Measurements from ENCODE around the gene CDK1. TPM values are rescaled to one million over a fixed set of nuclear protein-coding genes. Genes with fewer than 3 reads are reported as not detected.
"Not testable (repeated sequence)": the region's sequence is repeated elsewhere in the genome, so short reads cannot be mapped to it uniquely, and the experiment has no call there.

The CDK1 gene
- total RNA-seq, 1 experiment from 2014 or later: 290 TPM

DNA sequence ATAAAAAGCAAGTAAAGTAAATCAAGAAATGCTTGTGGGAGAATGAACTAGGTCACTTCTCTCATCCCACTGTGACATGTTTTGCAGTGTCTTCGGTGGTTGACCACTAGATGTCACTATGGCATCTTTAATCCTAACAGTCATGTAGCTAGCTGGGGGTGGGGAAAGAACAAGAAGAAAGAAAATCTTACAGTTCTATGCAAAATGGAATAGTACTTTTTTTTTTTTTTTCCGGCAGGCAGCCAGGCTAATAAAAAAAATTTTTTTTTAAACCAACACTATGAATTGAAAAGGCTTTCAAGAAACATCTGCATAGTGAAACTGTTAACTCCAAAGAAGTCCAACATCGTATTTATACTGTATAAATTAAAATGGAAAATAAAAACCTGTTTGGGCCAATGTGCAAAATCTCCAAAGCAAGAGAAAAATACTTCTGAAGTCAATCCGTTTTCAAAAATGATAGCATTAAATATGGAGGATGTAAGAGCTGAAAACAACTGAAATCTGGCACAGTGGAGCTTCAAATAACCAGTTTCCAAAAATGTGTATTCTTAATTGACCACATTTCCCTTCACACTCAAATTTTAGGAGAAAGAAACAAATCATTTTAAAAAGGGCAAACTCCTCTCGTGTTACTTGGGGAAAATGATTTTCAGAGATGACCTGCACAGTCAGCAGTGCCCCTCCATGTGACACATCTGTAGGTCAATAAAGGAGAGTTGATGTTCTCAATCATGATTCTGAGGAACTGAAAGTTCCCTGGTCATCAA is 38.5 kb downstream of the CDK1 start:
- peak; percentile 72 for DNase-seq (ENCODE audit: low read depth)

DNA sequence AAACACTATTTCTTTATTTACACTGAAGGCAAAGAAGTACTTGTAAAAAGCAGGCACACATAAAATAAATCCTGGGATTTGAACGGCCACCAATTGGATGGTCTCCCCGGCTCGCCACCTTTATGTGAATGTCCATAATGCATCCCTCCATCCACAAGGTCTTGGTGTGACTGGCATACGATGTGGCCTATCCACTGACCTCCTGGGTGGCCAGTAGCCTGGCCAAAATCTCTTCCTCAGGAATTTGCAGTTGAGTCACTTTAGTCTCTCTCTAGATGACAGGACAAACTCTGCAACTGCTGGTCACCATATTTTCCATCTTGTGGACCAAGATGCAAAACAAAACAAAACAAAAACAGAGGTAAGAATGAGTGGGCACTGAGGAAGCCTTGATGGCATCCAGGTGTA is 39.1 kb downstream of the CDK1 start:
- DNase-seq (ENCODE audit: low read depth): peak; percentile 64

DNA sequence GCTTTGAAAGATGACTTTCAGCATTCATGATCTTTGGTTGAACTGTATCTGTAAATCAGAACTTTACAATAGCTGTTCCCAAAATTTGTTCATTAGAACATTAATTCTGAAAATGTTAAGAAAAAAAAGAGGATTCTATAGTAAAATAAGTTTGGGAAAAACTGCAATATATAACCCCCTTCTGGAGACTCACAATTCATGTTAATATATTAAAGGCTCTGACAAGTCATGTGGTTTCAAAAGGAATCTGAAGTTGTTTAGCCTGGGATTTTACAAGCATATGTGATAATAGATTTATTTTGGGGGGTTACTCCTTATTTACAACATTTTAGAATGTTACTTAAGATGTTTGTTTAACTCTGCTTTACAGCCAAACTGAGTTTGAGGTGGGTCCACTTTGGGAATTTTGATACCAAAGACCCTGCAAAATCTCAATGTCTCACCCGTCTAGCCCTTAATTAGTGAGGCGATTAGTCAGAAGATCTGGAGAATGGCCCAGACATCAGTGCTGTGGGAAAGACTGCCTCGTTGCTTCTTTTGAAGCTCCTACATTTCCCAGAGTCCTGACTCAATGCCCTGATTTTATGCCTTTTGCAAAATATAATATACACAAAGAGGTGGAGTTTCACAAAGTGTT is 40.0 kb downstream of the CDK1 start:
- DNase-seq (ENCODE audit: low read depth): peak; percentile 72

DNA sequence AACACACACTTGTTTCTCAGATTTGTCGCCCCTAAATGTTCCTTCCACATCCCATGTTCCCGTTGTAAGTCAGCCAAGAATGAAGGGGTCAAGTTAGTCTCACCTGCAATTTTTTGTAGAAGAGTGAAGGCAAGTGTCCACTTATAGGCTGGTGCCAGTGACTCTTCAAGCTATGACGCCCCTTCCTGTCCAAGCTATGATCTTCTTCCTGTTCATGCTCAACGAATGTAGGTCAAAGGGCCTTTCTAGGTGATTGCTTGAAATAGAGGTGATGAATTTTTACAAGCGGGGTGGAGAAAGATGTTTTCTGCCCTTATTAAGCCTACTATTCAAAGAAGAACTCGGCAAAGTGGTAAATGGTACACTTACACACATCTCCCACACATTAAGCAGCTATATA is 41.0 kb downstream of the CDK1 start:
- DNase-seq (ENCODE audit: low read depth): no peak

DNA sequence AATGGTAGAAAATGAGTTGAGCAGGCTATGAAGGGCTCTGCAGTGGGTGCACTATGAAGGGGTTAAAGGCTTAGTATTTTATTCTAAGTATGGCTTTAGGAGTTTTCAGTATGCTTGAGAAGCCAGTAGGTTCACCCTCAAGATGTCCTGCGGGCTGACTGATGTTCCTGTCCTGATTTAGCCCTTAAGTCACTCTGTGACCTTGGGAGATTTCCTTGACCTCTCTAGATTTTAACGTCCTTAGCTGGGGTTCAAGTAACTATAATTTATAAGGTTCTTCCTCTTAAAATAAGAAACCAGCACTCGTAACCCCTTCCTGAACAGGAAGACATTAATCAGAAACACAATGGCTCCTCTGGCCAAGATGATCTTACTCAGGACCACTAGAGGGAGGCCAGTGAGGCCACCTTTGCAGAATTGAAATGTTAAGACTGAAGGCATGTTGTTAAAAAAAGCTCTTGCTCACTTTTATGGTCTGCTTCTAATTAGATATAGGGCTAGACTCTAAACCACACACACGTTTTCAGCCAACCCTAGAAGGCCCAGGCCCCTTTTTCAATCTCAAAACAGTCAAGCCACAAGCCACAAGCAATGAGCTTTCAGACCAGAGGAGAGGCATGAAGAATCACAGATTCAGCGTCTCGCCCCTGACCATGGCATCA is 41.9 kb downstream of the CDK1 start:
- peak; percentile 85 for DNase-seq (ENCODE audit: low read depth)

DNA sequence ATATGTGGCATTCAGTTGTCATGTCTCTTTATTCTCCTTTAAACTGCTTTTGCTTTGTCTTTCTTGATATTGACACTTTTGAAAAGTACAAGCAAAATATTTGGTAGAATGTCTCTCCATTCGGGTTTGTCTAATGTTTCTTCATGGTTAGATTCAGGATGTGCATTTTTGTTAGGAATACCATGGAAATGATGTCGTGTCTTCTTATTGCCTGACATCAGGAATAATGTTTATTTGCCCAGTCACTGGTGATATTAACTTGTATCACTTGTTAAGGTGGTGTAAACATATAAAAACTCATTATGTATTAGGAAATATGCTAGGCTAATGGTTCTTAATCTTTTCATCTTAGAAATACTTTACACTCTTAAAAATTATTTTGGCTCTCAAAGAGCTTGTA is 43.4 kb downstream of the CDK1 start:
- DNase-seq (ENCODE audit: low read depth): no peak

DNA sequence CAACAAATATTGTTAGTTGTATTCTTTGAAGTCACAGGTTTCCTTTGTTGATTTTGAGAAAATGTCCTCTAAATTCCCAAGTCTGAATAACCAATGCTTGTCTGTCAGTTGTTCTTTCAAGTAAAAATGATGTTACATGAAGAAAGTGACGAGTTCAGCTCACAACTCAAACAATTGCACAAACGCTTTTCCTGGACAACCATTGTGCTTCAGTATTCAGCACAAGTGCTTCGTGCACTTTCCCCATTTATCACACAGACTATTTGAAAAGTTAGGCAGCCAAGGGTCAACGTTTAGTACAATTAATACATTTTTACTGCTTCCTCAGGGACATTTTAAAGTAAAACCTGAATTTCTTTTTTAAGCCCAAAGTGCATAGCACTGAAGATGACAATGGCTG is 44.5 kb downstream of the CDK1 start:
- no peak for DNase-seq (ENCODE audit: low read depth)

DNA sequence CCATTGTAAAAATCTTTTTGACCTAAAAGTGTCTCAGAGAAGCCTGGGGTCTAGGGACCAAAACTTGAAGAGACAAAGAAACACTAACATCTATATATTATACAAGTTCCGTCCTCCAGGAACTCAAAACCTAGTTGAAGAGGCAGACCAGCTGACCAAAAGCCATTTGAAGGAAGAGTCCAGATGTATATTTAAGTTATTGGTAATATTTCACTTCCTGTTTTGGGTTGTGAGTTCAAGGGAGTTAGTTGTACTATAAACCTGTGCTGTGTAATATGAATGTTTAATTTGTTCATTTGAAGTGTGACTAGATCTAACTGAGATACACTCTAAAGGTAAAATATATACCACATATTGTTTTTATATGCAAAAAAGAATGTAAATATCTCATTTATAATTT is 45.0 kb downstream of the CDK1 start:
- DNase-seq (ENCODE audit: low read depth): no peak

DNA sequence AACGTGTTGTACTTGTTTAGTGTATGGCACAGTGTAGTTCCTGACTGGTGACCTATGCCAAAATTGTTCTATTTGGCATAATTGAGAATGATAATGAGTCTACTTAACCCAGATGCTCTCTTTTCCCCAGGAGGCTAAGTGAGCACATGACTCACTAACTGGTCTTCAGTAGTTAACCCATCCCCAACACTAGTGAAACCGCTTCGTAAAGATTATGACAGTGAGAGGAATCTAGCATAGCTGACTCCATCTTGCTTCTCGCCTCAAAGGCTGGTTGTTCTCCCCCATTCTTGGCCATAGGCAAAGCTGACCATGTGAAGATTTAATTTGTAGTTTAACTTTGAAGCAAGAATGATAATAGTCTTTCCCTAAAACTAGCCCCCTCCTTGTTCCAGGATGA is 47.2 kb downstream of the CDK1 start:
- DNase-seq (ENCODE audit: low read depth): no peak

DNA sequence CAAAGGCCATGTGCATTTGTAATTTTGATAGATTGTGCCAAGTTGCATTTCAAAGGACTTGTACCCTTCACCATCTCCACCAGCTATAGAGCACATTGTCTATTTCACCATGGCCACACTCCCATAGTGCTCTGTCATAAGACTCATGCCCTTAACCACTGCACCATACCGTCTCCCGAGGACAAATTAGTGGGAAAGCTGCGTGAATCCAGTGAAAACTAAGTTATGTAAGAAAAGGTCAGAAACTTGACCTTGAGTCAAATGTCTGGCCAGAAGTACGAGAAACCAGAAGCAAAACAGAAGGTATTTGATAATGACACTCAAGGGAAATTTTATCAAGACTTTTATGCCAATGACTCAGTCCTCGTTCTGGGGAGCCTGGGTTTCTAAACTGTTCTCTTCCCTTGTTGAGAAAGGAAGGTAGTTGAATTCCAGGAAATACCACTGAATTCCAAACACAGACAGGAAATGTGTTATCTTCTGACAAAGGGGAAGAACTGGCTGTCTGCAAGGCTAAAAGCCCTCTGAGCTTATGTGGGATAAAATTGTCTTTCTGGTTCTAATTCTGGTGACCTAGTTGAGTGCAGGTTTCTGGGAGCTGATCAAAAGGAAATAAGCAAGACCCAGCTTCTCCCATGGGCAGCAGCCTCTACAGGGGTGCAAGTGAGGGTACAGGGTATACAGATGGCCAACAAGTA is 49.7 kb downstream of the CDK1 start:
- DNase-seq (ENCODE audit: low read depth): peak; percentile 66

DNA sequence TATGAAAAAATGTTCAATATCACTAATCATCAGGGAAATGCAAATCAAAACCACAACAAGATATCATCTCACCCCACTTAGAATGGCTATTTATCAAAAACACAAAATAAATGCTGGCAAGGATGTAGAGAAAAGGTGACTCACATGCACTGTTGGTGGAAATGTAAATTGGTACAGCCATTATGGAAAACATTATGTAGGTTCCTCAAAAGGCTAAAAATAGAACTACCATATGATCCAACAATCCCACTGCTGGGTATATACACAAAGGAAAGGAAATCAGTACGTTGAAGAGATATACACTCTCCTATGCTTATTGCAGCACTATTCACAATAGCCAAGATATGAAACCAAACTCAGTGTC is 50.2 kb downstream of the CDK1 start:
- DNase-seq (ENCODE audit: low read depth): peak; percentile 19

DNA sequence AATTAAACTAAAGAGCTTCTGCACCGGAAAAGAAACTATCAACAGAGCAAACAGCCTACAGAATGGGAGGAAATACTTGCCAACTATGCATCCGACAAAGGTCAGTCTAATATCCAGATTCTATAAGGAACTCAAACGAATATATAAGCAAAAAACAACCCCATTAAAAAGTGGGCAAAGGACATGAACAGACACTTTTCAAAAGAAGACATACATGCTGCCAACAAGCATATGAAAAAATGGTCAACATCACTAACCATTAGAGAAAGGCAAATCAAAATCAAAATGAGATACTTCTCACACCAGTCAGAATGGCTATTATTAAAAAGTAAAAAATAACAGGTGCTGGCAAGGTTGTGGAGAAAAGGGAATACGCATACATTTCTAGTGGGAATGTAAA is 53.9 kb downstream of the CDK1 start:
- DNase-seq (ENCODE audit: low read depth): not testable (repeated sequence)

DNA sequence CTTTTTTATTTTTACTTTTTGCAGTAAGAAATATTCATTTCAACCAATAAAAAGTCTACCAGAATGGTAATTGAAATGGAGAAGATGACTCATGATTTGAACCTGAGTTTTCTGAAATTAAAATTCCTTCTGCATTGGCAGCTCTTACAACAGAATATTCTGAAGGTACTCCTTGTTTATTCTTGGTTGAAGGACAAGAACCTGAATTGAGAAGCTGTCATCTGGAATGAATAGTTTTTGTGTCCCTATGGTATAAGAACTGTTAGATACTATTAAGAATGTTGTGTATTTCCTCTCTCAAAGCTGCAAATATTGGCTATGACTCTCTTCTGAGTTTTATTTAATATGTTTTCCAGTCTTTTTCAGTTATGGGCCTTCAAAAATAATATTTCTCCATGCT is 56.1 kb downstream of the CDK1 start:
- DNase-seq (ENCODE audit: low read depth): no peak

DNA sequence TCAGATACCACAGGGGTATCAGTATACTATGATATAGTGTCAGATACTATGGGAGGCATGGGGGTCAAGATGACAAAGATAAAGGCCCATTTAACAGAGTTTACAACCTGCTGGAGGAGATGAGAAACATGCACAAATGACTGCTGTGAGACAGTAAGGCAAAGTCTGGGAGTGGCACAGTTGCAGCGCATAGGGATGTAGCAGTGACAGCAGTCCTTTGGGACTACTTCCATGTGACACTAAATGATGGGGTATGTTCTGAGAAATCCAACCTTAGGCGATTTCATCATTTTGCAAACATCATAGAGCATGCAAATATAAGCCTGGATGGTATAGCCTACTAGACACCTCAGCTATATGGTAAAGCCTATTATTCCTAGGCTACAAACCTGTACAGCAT is 56.8 kb downstream of the CDK1 start:
- no peak for DNase-seq (ENCODE audit: low read depth)

DNA sequence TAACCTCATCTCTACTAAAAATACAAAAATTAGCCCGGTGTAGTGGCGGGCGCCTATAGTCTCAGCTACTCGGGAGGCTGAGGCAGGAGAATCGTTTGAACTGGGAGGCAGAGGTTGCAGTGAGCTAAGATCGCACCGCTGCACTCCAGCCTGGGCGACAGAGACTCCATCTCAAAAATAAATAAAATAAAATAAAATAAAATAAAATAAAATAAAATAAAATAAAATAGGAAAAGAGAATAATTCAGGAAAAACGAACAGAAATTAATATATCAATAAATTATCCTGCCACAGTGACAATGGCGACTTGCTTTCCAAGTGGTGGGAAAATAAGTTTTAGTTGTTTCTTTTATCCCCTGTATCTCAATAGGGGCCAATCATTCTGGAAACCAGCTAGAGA is 62.9 kb downstream of the CDK1 start:
- not testable (repeated sequence) for DNase-seq (ENCODE audit: low read depth)

DNA sequence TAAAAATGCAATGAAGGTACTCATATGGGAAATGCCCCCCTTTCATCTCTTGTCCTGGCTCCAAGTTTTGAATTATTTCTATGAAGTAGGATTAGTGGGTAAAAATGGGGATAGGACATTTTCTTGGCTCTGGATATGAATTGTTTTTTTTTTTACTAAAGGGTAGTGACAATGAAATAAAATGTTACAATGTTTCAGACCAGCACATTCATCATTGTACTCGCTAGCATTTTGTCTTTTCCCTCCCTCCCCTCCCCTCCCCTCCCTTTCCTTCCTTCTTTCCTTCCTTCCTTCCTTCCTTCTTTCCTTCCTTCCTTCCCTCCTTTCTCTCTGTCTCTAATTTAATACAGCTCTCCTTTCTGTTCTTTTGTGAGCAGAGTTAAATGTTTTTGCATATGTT is 64.4 kb downstream of the CDK1 start:
- no peak for DNase-seq (ENCODE audit: low read depth)

Other genes starting within 250 kb of the CDK1 start
- 10.1 and 12.4 TPM in 2 replicates for gene RHOBTB1, start 165.7 kb downstream of the CDK1 start, total RNA-seq (2014; rRNA removed; shearing (Covaris generic))

Measured in RPMI7951 (cell line).